LNCaP clone FGC (cell line): Measurements from ENCODE around the gene MICAL2.

Source experiments
- DNase-seq: peaks from one replicate; pipeline ENCODE4 v3.0.0-alpha.2; 2011; ENCODE audit warnings: low read depth
- H3K4me3 ChIP-seq: 2 replicates; pipeline ENCODE4 v1.5.1; 2011; ENCODE audit warnings: mild to moderate bottlenecking, low read depth, low read length, control low read depth
- TF ChIP-seq, protein P1 (sequence below): IDR thresholded peaks from 2 replicates; pipeline ENCODE4 v1.5.1; 2012; ENCODE audit warnings: mild to moderate bottlenecking; ENCODE audit not compliant: control insufficient read depth, insufficient read depth; ENCODE audit errors: extremely low read depth

The MICAL2 gene

DNA sequence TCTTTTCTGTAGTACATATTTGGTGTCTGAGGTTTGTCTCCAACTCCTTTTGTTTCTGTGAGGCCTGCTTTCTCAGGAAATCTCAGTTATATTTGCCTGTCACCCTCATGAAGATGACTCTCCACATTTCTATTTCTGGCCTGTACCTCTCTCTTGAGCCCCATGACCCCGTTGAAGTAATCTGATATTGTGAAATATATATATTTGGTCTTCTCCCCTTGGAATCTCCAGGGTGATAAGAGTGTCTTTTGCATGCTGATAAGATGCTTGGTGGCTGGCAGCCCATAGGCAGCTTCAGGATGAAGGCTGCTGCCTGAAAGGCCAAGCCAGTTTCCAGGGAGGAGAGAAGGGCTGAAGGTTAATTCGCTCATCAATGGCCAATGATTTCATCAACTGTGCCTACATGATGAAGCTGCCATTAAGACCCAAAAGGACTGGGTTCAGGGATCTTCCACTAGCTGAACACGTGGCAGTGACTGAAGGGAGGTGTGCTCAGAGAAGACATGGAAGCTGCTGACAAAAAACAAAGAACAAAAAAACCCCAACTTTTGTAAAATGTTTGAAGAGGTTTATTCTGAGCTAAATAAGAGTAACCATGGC is 67.4 kb downstream of the MICAL2 start:
- no peak for DNase-seq
- no peak overlapping the region for H3K4me3 ChIP-seq
- TF ChIP-seq, protein P1, sequence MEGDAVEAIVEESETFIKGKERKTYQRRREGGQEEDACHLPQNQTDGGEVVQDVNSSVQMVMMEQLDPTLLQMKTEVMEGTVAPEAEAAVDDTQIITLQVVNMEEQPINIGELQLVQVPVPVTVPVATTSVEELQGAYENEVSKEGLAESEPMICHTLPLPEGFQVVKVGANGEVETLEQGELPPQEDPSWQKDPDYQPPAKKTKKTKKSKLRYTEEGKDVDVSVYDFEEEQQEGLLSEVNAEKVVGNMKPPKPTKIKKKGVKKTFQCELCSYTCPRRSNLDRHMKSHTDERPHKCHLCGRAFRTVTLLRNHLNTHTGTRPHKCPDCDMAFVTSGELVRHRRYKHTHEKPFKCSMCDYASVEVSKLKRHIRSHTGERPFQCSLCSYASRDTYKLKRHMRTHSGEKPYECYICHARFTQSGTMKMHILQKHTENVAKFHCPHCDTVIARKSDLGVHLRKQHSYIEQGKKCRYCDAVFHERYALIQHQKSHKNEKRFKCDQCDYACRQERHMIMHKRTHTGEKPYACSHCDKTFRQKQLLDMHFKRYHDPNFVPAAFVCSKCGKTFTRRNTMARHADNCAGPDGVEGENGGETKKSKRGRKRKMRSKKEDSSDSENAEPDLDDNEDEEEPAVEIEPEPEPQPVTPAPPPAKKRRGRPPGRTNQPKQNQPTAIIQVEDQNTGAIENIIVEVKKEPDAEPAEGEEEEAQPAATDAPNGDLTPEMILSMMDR, result no peak

DNA sequence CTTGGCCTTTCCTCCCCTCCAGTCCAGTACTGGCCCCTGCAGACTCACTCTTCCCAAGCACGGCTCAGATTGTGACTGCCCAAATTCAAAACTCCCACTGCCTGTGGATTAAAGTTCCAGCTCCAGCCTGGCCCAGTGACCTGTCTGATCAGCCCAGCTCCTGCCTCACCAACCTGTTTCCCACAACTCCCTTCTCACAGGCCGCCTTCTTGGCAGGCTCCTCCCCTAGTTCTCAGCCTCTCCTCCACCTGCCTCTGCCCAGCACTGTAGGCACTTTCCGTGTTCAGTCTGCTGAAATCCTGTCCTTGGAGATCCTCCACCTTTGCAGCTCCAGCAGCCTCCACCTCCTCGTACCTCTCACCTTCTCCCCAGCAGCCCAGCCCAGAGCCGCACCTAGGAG is 68.6 kb downstream of the MICAL2 start:
- no peak overlapping the region for H3K4me3 ChIP-seq
- no peak for DNase-seq
- TF ChIP-seq, protein P1, result no peak

DNA sequence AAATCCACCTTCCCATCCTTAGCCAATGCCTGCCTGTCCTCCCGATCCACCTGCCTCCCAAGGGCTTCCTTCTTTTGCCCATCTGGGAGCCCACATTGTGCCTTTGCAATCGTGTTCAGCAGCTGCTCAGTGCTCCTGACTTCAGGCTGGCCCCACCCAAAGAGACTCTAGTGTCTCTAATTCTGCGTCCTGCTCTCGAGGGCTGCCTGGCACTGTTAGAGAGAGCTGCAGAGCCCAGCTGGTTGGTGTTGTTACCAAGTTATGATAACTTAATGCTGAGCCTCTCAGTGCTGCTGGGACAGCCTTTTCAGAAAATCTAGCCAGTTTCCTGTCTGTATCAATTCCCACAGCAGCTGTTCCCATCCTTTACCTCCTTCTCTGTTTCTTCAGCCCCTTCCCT is 69.1 kb downstream of the MICAL2 start:
- no peak overlapping the region for H3K4me3 ChIP-seq
- TF ChIP-seq, protein P1, result no peak
- DNase-seq, result no peak

DNA sequence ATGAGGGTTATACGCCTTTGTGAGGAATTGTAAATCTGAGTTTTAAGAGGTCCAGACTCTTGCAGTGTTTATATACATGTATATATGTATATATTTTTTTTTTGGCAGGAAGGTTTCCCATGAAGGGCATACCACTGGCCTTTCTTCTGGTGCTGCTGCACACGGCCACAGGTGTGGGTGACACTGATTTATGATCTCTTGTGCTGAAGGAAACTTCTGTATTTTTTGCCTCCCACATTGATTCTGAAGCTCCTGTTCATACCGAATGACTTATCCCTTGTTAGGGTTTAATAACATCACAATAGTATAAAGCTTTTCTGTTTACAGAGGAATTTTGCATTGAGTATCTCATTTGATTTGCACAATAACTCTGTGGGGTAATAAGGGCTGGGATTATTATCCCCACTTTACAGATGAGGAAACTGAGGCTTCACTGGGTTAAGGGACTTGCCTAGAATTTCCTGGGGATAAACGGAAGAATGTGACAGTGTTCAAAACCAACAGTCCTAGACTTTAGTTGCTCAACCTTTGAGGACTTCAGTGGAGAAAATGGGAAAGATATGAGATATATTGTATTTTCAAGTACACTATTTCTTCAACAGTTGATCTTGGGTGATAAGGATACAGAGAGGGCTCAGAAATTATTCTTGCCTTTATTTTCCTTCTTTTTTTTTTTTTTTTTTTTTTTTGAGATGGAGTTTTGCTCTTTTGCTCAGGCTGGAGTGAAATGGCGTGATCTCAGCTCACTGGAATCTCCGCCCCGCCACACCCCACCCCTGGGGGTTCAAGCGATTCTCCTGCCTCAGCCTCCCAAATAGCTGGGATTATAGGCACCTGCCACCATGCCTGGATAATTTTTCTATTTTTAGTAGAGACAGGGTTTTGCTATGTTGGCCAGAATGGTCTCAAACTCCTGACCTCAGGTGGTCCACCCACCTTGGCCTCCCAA is 70.1 kb downstream of the MICAL2 start:
- no peak for DNase-seq
- TF ChIP-seq, protein P1, result no peak
- H3K4me3 ChIP-seq, result no peak overlapping the region

DNA sequence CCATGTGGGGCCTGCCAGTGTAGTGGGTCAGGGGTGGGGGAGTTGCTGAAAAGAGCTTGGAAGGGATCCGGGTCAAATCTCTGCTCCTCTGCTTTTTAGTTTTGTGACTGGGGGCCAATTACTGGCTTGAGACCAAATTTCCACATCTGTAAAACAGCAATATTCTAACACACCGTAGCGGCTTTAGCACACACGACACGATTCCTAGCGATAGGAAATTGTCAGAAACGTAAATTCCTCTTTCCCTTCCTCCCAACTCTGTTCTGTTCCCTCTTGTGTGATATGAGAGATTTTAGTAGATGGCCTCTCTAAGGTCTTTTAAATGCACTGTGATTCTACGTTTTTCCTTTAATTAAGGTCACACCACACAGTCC is 71.9 kb downstream of the MICAL2 start:
- TF ChIP-seq, protein P1, result no peak
- DNase-seq, result no peak
- no peak overlapping the region for H3K4me3 ChIP-seq

DNA sequence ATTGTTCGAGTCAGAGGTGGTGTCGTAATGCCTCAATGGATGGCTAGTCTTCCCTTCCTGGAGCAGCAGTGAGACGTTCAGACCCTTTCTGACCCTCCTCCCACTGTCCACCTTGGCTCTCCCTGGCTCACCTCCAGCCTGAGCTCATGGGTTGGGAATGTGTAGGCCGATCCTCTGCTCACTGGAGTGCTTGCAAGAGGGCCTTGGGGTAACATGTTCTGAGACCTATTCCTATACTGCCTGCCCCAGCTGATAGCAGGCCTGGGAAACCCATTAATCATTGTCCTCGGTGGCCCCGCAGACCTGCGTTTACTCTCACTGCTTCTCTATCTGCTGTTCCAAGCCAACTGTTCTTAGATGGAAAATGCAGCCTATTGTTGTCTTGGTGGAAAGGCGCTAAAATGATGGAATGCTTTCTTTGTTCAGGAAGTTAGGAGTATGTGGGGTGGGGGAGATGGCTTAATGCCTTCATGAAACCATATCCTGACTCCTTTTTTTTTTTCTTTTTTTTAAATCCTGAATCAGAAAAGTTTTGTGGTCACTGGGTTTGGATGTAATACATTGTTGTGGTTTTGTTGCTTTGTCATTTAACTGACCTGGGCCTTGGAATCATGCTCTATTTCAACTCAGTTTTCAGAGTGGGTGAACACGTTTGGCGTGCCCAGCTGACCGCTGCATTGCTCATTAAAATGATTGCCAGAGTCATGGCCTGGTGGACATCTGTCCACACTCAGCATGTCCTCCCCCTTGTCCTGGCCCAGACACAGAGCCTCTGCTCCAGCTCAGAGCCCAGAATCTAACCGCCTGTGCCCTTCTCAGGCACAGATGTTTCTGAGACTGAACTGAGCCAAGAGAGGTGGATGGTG is 72.5 kb downstream of the MICAL2 start:
- DNase-seq, result no peak
- TF ChIP-seq, protein P1, result no peak
- no peak overlapping the region for H3K4me3 ChIP-seq
